ENCODE results near the gene SORBS1. TPM values are rescaled to one million over a fixed set of nuclear protein-coding genes. Genes with fewer than 3 reads are reported as not detected.
A peak's percentile ranks its signal among the peaks of the same experiment; 100 is the strongest.

The SORBS1 gene
- total RNA-seq, 6 experiments from 2014 or later: 56.4 to 97.9 (median 76.5) TPM

GRCh38 chr10:95536894-95537541 lies 24.2 kb downstream of the SORBS1 start:
- no peaks in the 10 kb centered on the region for H3K36me3 ChIP-seq
- ATAC-seq: no peak
- no peak for DNase-seq
- peaks cover 0 to 33% (median 10%) of the 10 kb centered on the region in 4 donors for H3K4me1 ChIP-seq
- TF ChIP-seq POLR2A (IDR thresholded peaks at IDR 0.05): no peak
- no peaks in the 10 kb centered on the region for H3K9me3 ChIP-seq
- whole genome bisulfite sequencing (ENCODE audit: insufficient coverage, low coverage, low lambda C conversion rate, missing lambda C conversion rate): 97% methylated on average over 5 of the region's 8 CpGs
- H3K27ac ChIP-seq: no peak overlapping the region
- H3K4me3 ChIP-seq: no peak overlapping the region
- intact Hi-C loops (cut with DNase I): no loop called here
- H3K27me3 ChIP-seq: no peaks in the 10 kb centered on the region

- no peaks in the 10 kb centered on the region for H3K36me3 ChIP-seq
- H3K4me3 ChIP-seq: no peak overlapping the region
- ATAC-seq: no peak
- peak overlapping the region in 1 of 3 donors; percentile 5 for H3K27ac ChIP-seq
- 82% methylated on average over 6 of the region's 8 CpGs for WGBS (ENCODE audit: insufficient coverage, low coverage, low lambda C conversion rate, missing lambda C conversion rate)
- intact Hi-C loops (cut with DNase I): no loop called here
- no peak for DNase-seq
- peaks cover 0 to 25% (median 5%) of the 10 kb centered on the region in 4 donors for H3K4me1 ChIP-seq
- H3K27me3 ChIP-seq: no peaks in the 10 kb centered on the region
- TF ChIP-seq POLR2A (IDR thresholded peaks at IDR 0.05): no peak
- TF ChIP-seq CTCF (IDR thresholded peaks at IDR 0.05): no peak
- H3K9me3 ChIP-seq: no peaks in the 10 kb centered on the region
Observed at GRCh38 chr10:95536017-95536416, 25.2 kb downstream of the SORBS1 start.

GRCh38 chr10:95535526-95535925 lies 25.6 kb downstream of the SORBS1 start:
- Histone ChIP-seq H3K27ac (no peak overlapping the region), H3K9me3 (no peaks in the 10 kb centered on the region), H3K36me3 (no peaks in the 10 kb centered on the region), H3K27me3 (no peaks in the 10 kb centered on the region), H3K4me1 (peaks cover 0 to 25% (median 5%) of the 10 kb centered on the region in 4 donors), H3K4me3 (no peak overlapping the region)
- intact Hi-C loops (cut with DNase I): no loop called here
- 84% methylated on average over 2 of the region's 2 CpGs for WGBS (ENCODE audit: insufficient coverage, low coverage, low lambda C conversion rate, missing lambda C conversion rate)
- no peak for TF ChIP-seq POLR2A (IDR thresholded peaks at IDR 0.05)
- no peak for TF ChIP-seq CTCF (IDR thresholded peaks at IDR 0.05)
- DNase-seq (no peak), ATAC-seq (no peak)

- TF ChIP-seq POLR2A (IDR thresholded peaks at IDR 0.05) (no peak), CTCF (IDR thresholded peaks at IDR 0.05) (no peak)
- Histone ChIP-seq H3K4me1 (peaks cover 0 to 19% (median 4%) of the 10 kb centered on the region in 4 donors), H3K27me3 (no peaks in the 10 kb centered on the region), H3K9me3 (no peaks in the 10 kb centered on the region), H3K36me3 (no peaks in the 10 kb centered on the region), H3K4me3 (no peak overlapping the region), H3K27ac (no peak overlapping the region)
- intact Hi-C loops (cut with DNase I): no loop called here
- WGBS (ENCODE audit: insufficient coverage, low coverage, low lambda C conversion rate, missing lambda C conversion rate): 80% methylated on average over 2 of the region's 6 CpGs
- DNase-seq: no peak
- no peak for ATAC-seq
Observed at GRCh38 chr10:95533590-95533989, 27.6 kb downstream of the SORBS1 start.

- peaks cover 0 to 12% (median 4%) of the 10 kb centered on the region in 4 donors for H3K4me1 ChIP-seq
- H3K36me3 ChIP-seq: no peaks in the 10 kb centered on the region
- no peak overlapping the region for H3K27ac ChIP-seq
- intact Hi-C loops (cut with DNase I): no loop called here
- WGBS (ENCODE audit: insufficient coverage, low coverage, low lambda C conversion rate, missing lambda C conversion rate): 100% methylated on average over 1 of the region's 2 CpGs
- no peak for ATAC-seq
- H3K4me3 ChIP-seq: no peak overlapping the region
- no peak for DNase-seq
- no peak for TF ChIP-seq POLR2A (IDR thresholded peaks at IDR 0.05)
- TF ChIP-seq CTCF (IDR thresholded peaks at IDR 0.05): no peak
- H3K9me3 ChIP-seq: no peaks in the 10 kb centered on the region
- no peaks in the 10 kb centered on the region for H3K27me3 ChIP-seq
Observed at GRCh38 chr10:95532536-95532935, 28.6 kb downstream of the SORBS1 start.
